ENCODE measurements around the gene PTBP3. TPM values are rescaled to one million over a fixed set of nuclear protein-coding genes. Genes with fewer than 3 reads are reported as not detected.
"Not testable (repeated sequence)": the region's sequence is repeated elsewhere in the genome, so short reads cannot be mapped to it uniquely, and the experiment has no call there.

The PTBP3 gene
- total RNA-seq, 1 donor from 2014 or later: 104 TPM

DNA sequence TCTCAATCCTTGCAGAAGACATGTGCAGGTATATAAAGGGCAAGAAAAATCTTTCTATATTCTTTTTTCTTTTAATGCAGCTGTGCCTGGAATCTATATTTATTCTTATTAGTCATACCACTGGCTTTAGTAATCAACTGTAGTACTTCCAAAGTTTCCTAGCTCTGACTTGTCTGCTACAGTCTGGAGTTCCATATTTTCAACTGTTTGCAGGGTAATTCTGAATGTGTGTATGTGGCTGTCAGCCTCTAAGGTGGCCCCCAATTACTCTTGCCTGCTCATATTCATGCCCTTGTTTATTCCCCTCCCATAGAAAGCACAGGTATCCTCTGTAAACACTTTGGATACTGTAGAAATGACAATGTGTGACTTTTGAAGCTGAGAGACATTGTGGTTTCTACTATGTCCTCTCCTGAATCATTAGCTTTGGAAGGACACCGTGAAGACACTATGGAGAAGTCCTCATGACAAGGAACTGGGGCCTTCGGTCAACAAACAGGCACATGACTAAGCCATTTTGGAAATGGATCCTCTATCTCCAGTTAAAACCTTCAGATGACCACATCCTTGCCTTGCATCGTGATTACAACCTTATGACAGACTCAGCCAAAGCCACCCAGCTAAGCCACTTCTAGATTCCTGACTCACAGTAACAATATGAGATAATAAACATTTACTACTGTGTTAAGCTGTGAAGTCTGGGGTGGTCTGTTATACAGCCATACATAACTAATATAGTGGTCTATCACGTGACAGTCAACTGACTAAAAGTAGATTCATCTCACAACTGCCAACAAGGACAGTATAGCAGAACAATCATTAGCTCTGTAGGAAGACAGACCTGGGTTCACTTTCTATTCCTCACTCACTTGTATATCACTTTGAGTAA lies 108.8 kb downstream of the PTBP3 start:
- Mint-ChIP-seq H3K4me1 (peaks cover 15% of the 10 kb centered on the region), H3K9me3 (no peaks in the 10 kb centered on the region), H3K4me3 (no peak overlapping the region), H3K27ac (no peak overlapping the region), H3K27me3 (no peaks in the 10 kb centered on the region), H3K36me3 (ENCODE audit: low read depth) (peaks cover 54% of the 10 kb centered on the region)
- intact Hi-C loops (cut with micrococcal nuclease): no loop called here
- DNase-seq: no peak

- Mint-ChIP-seq H3K4me1 (peaks cover 25% of the 10 kb centered on the region), H3K27me3 (no peaks in the 10 kb centered on the region), H3K4me3 (peak overlapping the region; percentile 69), H3K9me3 (no peaks in the 10 kb centered on the region), H3K36me3 (ENCODE audit: low read depth) (peaks cover 43% of the 10 kb centered on the region), H3K27ac (peak overlapping the region; percentile 89)
- intact Hi-C loops (cut with micrococcal nuclease): loop anchor here (2.0 to 10.0 kb wide), 5 partner anchors 30 to 114 kb away; partner anchors contain the start of gene PTBP3
- peak; percentile 80 for DNase-seq
Measured at GRCh38 chr9:112218908-112219307, 114.5 kb downstream of the PTBP3 start.

DNA sequence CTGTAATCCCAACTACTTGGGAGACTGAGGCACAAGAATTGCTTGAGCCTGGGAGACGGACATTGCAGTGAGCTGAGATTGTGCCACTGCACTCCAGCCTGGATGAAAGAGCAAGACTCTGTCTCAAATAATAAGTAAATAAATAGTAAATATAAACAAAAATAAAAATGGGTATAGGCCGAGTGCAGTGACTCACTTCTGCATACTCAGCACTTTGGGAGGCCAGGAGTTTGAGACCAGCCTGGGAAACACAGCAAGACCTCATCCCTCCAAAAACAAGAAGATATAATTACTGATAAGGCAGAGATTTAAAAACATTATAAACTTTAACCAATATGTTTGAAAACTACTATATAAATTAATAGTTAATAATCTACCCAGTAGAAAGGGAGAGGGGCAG lies 120.5 kb downstream of the PTBP3 start:
- H3K4me3 Mint-ChIP-seq: no peak overlapping the region
- no peak overlapping the region for H3K27ac Mint-ChIP-seq
- peaks cover 3% of the 10 kb centered on the region for H3K9me3 Mint-ChIP-seq
- H3K36me3 Mint-ChIP-seq (ENCODE audit: low read depth): peaks cover 63% of the 10 kb centered on the region
- no peaks in the 10 kb centered on the region for H3K27me3 Mint-ChIP-seq
- no peak for DNase-seq
- peaks cover 6% of the 10 kb centered on the region for H3K4me1 Mint-ChIP-seq
- intact Hi-C loops (cut with micrococcal nuclease): loop anchor here (10.0 kb wide), 1 partner anchor 88 kb away; no protein-coding TSS in a partner anchor

GRCh38 chr9:112207451-112207850 lies 126.0 kb downstream of the PTBP3 start:
- Mint-ChIP-seq H3K27ac (no peak overlapping the region), H3K9me3 (peaks cover 21% of the 10 kb centered on the region), H3K4me3 (no peak overlapping the region), H3K36me3 (ENCODE audit: low read depth) (peaks cover 77% of the 10 kb centered on the region), H3K27me3 (no peaks in the 10 kb centered on the region), H3K4me1 (no peaks in the 10 kb centered on the region)
- no peak for DNase-seq
- intact Hi-C loops (cut with micrococcal nuclease): no loop called here

- no peak for DNase-seq
- Mint-ChIP-seq H3K36me3 (ENCODE audit: low read depth) (peaks cover 54% of the 10 kb centered on the region), H3K27ac (no peak overlapping the region), H3K27me3 (no peaks in the 10 kb centered on the region), H3K9me3 (peaks cover 22% of the 10 kb centered on the region), H3K4me3 (no peak overlapping the region), H3K4me1 (peaks cover 3% of the 10 kb centered on the region)
- intact Hi-C loops (cut with micrococcal nuclease): no loop called here
Measured at GRCh38 chr9:112203536-112203935, 129.9 kb downstream of the PTBP3 start.

DNA sequence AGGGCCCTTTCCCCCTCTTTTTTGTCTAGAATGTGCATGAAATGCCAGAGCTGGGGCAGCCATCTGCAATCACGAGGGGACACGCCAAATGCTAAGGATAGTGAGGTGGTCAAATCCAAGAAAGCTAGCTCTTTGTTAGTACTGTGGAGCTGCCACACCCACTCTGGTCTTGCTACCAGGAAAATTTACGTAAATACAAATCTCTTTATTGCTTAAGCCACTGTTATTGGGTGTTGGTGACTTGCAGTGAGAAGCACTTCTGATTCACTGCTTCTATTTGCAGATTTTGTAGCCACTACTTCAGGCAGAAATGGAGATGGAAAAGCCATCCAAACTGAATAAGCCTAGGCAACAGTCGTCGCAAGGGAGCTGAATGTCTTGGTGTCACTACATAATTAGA lies 132.7 kb downstream of the PTBP3 start:
- H3K36me3 Mint-ChIP-seq (ENCODE audit: low read depth): peaks cover 32% of the 10 kb centered on the region
- H3K9me3 Mint-ChIP-seq: peaks cover 18% of the 10 kb centered on the region
- intact Hi-C loops (cut with micrococcal nuclease): no loop called here
- no peak for DNase-seq
- no peaks in the 10 kb centered on the region for H3K27me3 Mint-ChIP-seq
- H3K4me1 Mint-ChIP-seq: peaks cover 3% of the 10 kb centered on the region
- H3K4me3 Mint-ChIP-seq: no peak overlapping the region
- H3K27ac Mint-ChIP-seq: no peak overlapping the region

GRCh38 chr9:112198646-112199045 lies 134.8 kb downstream of the PTBP3 start:
- no peak overlapping the region for H3K4me3 Mint-ChIP-seq

GRCh38 chr9:112194969-112195431 lies 138.4 kb downstream of the PTBP3 start:
- no peak for DNase-seq
- H3K9me3 Mint-ChIP-seq: no peaks in the 10 kb centered on the region
- no peak overlapping the region for H3K27ac Mint-ChIP-seq
- intact Hi-C loops (cut with micrococcal nuclease): no loop called here
- H3K4me1 Mint-ChIP-seq: peaks cover 3% of the 10 kb centered on the region
- H3K27me3 Mint-ChIP-seq: no peaks in the 10 kb centered on the region
- no peak overlapping the region for H3K4me3 Mint-ChIP-seq
- peaks cover 7% of the 10 kb centered on the region for H3K36me3 Mint-ChIP-seq (ENCODE audit: low read depth)

More at GRCh38 chr9:112198646-112199045, 134.8 kb downstream of the PTBP3 start:
- Mint-ChIP-seq H3K36me3 (ENCODE audit: low read depth) (peaks cover 15% of the 10 kb centered on the region), H3K9me3 (peaks cover 12% of the 10 kb centered on the region), H3K4me1 (peaks cover 3% of the 10 kb centered on the region), H3K27ac (no peak overlapping the region), H3K27me3 (no peaks in the 10 kb centered on the region)
- intact Hi-C loops (cut with micrococcal nuclease): no loop called here
- DNase-seq: no peak

DNA sequence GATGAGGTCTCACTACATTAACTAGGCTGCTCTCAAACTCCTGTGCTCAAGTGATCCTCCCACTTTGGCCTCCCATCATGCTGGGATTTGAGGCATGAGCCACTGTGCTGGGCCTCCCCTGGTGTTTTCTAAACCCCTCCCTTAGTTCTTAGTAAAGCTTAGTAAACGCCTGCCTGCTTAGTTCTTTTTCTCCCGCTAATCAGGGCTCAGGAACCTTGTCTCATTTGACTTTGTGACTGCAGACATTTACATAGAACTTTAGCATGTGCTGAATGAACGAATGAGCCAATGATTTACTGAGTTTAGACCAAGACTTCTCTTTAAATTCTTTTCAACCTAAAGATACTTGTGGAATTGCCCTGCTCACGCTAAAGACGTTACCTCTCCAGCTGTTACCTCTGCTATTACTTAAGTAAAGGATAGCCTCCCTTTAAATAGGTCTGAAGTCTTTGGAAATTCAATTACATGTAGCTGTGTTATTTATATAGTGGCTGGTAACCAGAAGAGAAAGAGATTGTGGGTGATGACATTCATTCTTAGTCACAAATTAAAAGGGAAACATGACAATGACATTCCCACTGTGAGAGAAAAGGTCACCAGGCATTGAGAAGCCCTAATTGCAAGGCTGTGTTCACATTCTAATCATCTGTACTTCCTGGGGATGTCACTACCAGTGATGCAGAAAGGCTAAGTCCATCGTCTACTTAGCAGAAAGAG lies 139.7 kb downstream of the PTBP3 start:
- H3K27me3 Mint-ChIP-seq: no peaks in the 10 kb centered on the region
- H3K4me1 Mint-ChIP-seq: no peaks in the 10 kb centered on the region
- H3K4me3 Mint-ChIP-seq: no peak overlapping the region
- intact Hi-C loops (cut with micrococcal nuclease): no loop called here
- H3K36me3 Mint-ChIP-seq (ENCODE audit: low read depth): peaks cover 2% of the 10 kb centered on the region
- no peak overlapping the region for H3K27ac Mint-ChIP-seq
- no peak for DNase-seq
- no peaks in the 10 kb centered on the region for H3K9me3 Mint-ChIP-seq

GRCh38 chr9:112190320-112190719 lies 143.1 kb downstream of the PTBP3 start:
- H3K4me3 Mint-ChIP-seq; H3K27ac Mint-ChIP-seq; H3K27me3 Mint-ChIP-seq; H3K9me3 Mint-ChIP-seq; DNase-seq; H3K4me1 Mint-ChIP-seq; intact Hi-C loops (cut with micrococcal nuclease); H3K36me3 Mint-ChIP-seq (ENCODE audit: low read depth): not testable (repeated sequence)

DNA sequence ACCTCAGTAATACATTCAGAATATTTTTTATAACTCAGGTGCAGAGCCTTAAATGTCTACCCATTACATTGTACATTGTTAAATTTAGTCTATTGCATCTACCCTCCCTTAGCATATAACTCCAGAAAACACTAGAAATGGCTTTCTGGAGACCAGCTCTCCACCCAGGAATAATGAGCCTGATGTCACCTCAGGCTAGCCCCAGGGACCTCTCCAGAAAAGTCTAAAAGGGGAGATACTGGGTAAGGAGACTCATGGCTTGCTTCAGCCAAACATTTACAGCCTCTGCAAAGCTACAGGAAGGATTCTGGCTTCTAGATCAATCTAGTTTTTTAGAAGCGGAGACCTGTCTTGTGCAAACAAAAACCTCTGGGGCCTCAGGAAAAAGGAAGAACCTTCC lies 144.5 kb downstream of the PTBP3 start:
- peaks cover 8% of the 10 kb centered on the region for H3K27me3 Mint-ChIP-seq
- intact Hi-C loops (cut with micrococcal nuclease): no loop called here
- H3K9me3 Mint-ChIP-seq: peaks cover 3% of the 10 kb centered on the region
- no peak for DNase-seq
- H3K27ac Mint-ChIP-seq: no peak overlapping the region
- H3K4me1 Mint-ChIP-seq: no peaks in the 10 kb centered on the region
- H3K4me3 Mint-ChIP-seq: no peak overlapping the region
- H3K36me3 Mint-ChIP-seq (ENCODE audit: low read depth): peaks cover 2% of the 10 kb centered on the region

DNA sequence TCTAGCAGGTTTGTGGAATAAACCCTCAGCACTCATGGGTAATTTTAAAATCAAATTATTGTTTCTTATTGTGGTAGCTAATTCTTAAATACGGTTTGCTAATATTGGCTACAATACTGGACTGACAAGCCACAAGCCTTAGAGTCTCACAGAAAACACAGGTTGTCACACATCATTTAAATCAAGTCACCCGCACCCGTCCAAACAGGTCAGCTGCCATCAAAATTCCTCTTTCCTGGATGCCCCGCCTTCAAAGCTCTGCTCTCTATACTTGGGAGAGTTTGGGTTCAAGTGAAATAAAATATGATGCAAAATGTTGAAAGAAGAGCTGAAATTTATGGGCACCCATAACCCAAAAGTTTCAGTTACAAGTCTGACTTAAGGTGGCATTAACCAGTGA lies 146.0 kb downstream of the PTBP3 start:
- no peak for DNase-seq
- Mint-ChIP-seq H3K4me3 (no peak overlapping the region), H3K36me3 (ENCODE audit: low read depth) (peaks cover 4% of the 10 kb centered on the region), H3K9me3 (peaks cover 9% of the 10 kb centered on the region), H3K27me3 (peaks cover 10% of the 10 kb centered on the region), H3K4me1 (peaks cover 4% of the 10 kb centered on the region), H3K27ac (no peak overlapping the region)
- intact Hi-C loops (cut with micrococcal nuclease): no loop called here

DNA sequence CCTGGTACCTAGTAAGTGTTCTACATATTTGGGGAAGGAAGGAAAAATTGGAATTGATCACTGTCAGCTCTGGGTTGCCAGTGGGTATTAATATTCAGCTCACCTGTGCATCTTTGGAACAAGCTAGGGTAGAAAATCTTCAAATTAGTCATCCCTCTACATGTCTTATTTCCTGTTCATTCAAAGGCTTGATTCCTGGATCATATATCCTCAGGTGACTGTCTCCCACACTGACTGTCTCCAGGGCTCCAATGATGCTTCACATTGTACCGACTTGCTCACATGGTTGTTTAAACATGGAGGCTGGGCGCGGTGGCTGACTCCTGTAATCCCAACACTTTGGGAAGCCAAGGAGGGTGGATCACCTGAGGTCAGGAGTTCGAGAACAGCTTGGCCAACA lies 146.7 kb downstream of the PTBP3 start:
- H3K9me3 Mint-ChIP-seq: peaks cover 11% of the 10 kb centered on the region
- no peak overlapping the region for H3K4me3 Mint-ChIP-seq
- peaks cover 4% of the 10 kb centered on the region for H3K36me3 Mint-ChIP-seq (ENCODE audit: low read depth)
- DNase-seq: no peak
- peaks cover 10% of the 10 kb centered on the region for H3K27me3 Mint-ChIP-seq
- intact Hi-C loops (cut with micrococcal nuclease): no loop called here
- peaks cover 5% of the 10 kb centered on the region for H3K4me1 Mint-ChIP-seq
- no peak overlapping the region for H3K27ac Mint-ChIP-seq

- no peak overlapping the region for H3K27ac Mint-ChIP-seq
- peaks cover 10% of the 10 kb centered on the region for H3K27me3 Mint-ChIP-seq
- H3K4me3 Mint-ChIP-seq: no peak overlapping the region
- H3K9me3 Mint-ChIP-seq: peaks cover 11% of the 10 kb centered on the region
- no peak for DNase-seq
- intact Hi-C loops (cut with micrococcal nuclease): loop anchor here (5.0 kb wide), 1 partner anchor 43 kb away; no protein-coding TSS in a partner anchor
- peaks cover 2% of the 10 kb centered on the region for H3K36me3 Mint-ChIP-seq (ENCODE audit: low read depth)
- H3K4me1 Mint-ChIP-seq: peaks cover 20% of the 10 kb centered on the region
Measured at GRCh38 chr9:112184946-112185345, 148.5 kb downstream of the PTBP3 start.
